Hepatocyte (in vitro differentiated cells): ENCODE results near the gene MLPH. TPM values are rescaled to one million over a fixed set of nuclear protein-coding genes. Genes with fewer than 3 reads are reported as not detected.

ENCODE experiments used
- DNase-seq: peaks from one replicate; pipeline ENCODE4 v3.0.0-alpha.2; 2016; ENCODE audit warnings: low spot score
- H2AFZ ChIP-seq: fragments of 200-600 bp; sonication (generic); 2 replicates; pipeline ENCODE4 v1.6.0; 2016; ENCODE audit warnings: antibody characterized with exemption, mild to moderate bottlenecking
- H3K27ac ChIP-seq: fragments of 200-600 bp; sonication (generic); 2 replicates; pipeline ENCODE4 v1.5.1; 2016; ENCODE audit warnings: mild to moderate bottlenecking
- H3K27me3 ChIP-seq: fragments of 200-600 bp; sonication (generic); 2 replicates; pipeline ENCODE4 v1.6.1; 2016
- H3K36me3 ChIP-seq: fragments of 200-600 bp; sonication (generic); replicated peaks from 2 replicates; pipeline ENCODE4 v1.5.1; 2016; ENCODE audit warnings: low read depth; ENCODE audit not compliant: insufficient read depth
- H3K4me1 ChIP-seq: fragments of 200-600 bp; sonication (generic); 2 replicates; pipeline ENCODE4 v1.5.1; 2016; ENCODE audit warnings: mild to moderate bottlenecking, moderate library complexity; ENCODE audit not compliant: insufficient read depth
- H3K4me2 ChIP-seq: fragments of 200-600 bp; sonication (generic); 2 replicates; pipeline ENCODE4 v1.6.0; 2016
- H3K4me3 ChIP-seq: fragments of 200-600 bp; sonication (generic); 2 replicates; pipeline ENCODE4 v1.5.1; 2016; ENCODE audit warnings: mild to moderate bottlenecking
- H3K79me2 ChIP-seq: fragments of 200-600 bp; sonication (generic); 2 replicates; pipeline ENCODE4 v1.6.0; 2017; ENCODE audit warnings: mild to moderate bottlenecking
- H3K9me2 ChIP-seq: fragments of 200-600 bp; sonication (generic); replicated peaks from 2 replicates; pipeline ENCODE4 v1.6.0; 2017; ENCODE audit warnings: mild to moderate bottlenecking; ENCODE audit not compliant: insufficient read depth
- H3K9me3 ChIP-seq: fragments of 200-600 bp; sonication (generic); 2 replicates; pipeline ENCODE4 v1.5.1; 2016; ENCODE audit warnings: low read depth, mild to moderate bottlenecking
- H4K20me1 ChIP-seq: fragments of 200-600 bp; sonication (generic); 2 replicates; pipeline ENCODE4 v1.6.0; 2016; ENCODE audit warnings: mild to moderate bottlenecking; ENCODE audit not compliant: insufficient read depth, poor library complexity, severe bottlenecking
- EZH2 ChIP-seq: fragments of 200-600 bp; sonication (generic); IDR thresholded peaks from 2 replicates; pipeline ENCODE4 v1.6.1; 2016; ENCODE audit warnings: antibody characterized with exemption, mild to moderate bottlenecking, borderline replicate concordance
- EZH2phosphoT487 ChIP-seq: fragments of 200-600 bp; sonication (generic); IDR thresholded peaks from one replicate; pipeline ENCODE4 v1.6.1; 2018; ENCODE audit warnings: antibody characterized with exemption, mild to moderate bottlenecking, low read depth, moderate library complexity; ENCODE audit not compliant: unreplicated experiment, severe bottlenecking
- WGBS: methylation state at CpG from one replicate; pipeline ENCODE4 v1.1.6; 2016; ENCODE audit warnings: low lambda C conversion rate; ENCODE audit errors: missing lambda C conversion rate; 5-methylcytosine and 5-hydroxymethylcytosine counted together
- polyA plus RNA-seq: library from polyadenylated mRNA; unstranded; fragments of >200 nt; fragmentation: Nextera tagmentation; extraction: Ambion mirVana; gene quantifications from 2 replicates; pipeline ENCODE4 v1.2.1, GENCODE V29; 2016
- total RNA-seq: library from RNA; depleted of rRNA; stranded (reverse); fragments of >200 nt; gene quantifications from 2 replicates; pipeline ENCODE4 v1.2.3, GENCODE V29; 2014
- TF ChIP-seq, protein P1 (sequence below): fragments of 200-600 bp; sonication (generic); IDR thresholded peaks from 2 replicates; pipeline ENCODE4 v1.5.1; 2016; ENCODE audit warnings: antibody characterized with exemption, mild to moderate bottlenecking; ENCODE audit not compliant: poor library complexity

MLPH gene
- total and polyA plus RNA-seq, 2 experiments from 2014 or later: 6.7 to 12.3 TPM

DNA sequence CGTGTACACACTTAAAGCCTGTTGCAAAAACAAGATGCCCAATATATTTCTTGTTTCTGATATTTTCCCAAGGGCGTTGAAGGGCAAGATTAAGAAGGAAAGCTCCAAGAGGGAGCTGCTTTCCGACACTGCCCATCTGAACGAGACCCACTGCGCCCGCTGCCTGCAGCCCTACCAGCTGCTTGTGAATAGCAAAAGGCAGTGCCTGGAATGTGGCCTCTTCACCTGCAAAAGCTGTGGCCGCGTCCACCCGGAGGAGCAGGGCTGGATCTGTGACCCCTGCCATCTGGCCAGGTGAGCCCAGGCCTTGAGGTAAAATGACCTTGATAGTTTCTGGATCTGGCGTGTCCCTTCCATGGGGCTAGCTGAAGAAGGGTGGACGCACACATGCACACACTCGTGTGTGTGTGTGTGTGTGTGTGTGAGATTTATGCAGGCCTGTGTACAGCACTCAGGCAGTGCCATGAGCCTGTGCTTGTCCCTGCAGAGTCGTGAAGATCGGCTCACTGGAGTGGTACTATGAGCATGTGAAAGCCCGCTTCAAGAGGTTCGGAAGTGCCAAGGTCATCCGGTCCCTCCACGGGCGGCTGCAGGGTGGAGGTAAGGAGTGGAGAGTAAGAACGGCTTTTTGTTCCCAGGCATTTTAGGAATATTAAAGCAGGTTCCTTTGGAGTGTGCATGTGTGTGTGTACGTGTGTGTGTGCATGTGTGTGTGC, 23.6 kb downstream of the MLPH start:
- no peak for TF ChIP-seq EZH2
- TF ChIP-seq, protein P1, sequence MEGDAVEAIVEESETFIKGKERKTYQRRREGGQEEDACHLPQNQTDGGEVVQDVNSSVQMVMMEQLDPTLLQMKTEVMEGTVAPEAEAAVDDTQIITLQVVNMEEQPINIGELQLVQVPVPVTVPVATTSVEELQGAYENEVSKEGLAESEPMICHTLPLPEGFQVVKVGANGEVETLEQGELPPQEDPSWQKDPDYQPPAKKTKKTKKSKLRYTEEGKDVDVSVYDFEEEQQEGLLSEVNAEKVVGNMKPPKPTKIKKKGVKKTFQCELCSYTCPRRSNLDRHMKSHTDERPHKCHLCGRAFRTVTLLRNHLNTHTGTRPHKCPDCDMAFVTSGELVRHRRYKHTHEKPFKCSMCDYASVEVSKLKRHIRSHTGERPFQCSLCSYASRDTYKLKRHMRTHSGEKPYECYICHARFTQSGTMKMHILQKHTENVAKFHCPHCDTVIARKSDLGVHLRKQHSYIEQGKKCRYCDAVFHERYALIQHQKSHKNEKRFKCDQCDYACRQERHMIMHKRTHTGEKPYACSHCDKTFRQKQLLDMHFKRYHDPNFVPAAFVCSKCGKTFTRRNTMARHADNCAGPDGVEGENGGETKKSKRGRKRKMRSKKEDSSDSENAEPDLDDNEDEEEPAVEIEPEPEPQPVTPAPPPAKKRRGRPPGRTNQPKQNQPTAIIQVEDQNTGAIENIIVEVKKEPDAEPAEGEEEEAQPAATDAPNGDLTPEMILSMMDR: no peak
- TF ChIP-seq EZH2phosphoT487: no peak
- no peaks in the 10 kb centered on the region for H3K79me2 ChIP-seq
- no peak overlapping the region for H3K27ac ChIP-seq
- no peaks in the 10 kb centered on the region for H3K27me3 ChIP-seq
- no peaks in the 10 kb centered on the region for H4K20me1 ChIP-seq
- WGBS: 90% methylated on average over 21 of the region's 21 CpGs
- no peak overlapping the region for H3K4me3 ChIP-seq
- no peak overlapping the region for H3K4me2 ChIP-seq
- DNase-seq: no peak
- no peaks in the 10 kb centered on the region for H3K9me2 ChIP-seq
- H3K9me3 ChIP-seq: no peaks in the 10 kb centered on the region
- H3K4me1 ChIP-seq: no peaks in the 10 kb centered on the region
- no peaks in the 10 kb centered on the region for H3K36me3 ChIP-seq
- H2AFZ ChIP-seq: no peak overlapping the region

- H3K27ac ChIP-seq: no peak overlapping the region
- no peaks in the 10 kb centered on the region for H3K9me3 ChIP-seq
- no peaks in the 10 kb centered on the region for H4K20me1 ChIP-seq
- H2AFZ ChIP-seq: no peak overlapping the region
- H3K36me3 ChIP-seq: no peaks in the 10 kb centered on the region
- H3K79me2 ChIP-seq: no peaks in the 10 kb centered on the region
- no peak overlapping the region for H3K4me3 ChIP-seq
- no peaks in the 10 kb centered on the region for H3K27me3 ChIP-seq
- no peak for DNase-seq
- WGBS: 67% methylated on average over 1 of the region's 1 CpG
- no peak overlapping the region for H3K4me2 ChIP-seq
- H3K9me2 ChIP-seq: no peaks in the 10 kb centered on the region
- no peaks in the 10 kb centered on the region for H3K4me1 ChIP-seq
- TF ChIP-seq EZH2: no peak
- TF ChIP-seq, protein P1: no peak
- no peak for TF ChIP-seq EZH2phosphoT487
Observed at GRCh38 chr2:237511433-237511832, 24.4 kb downstream of the MLPH start.

- Histone ChIP-seq H3K9me3 (no peaks in the 10 kb centered on the region), H3K9me2 (no peaks in the 10 kb centered on the region), H3K27me3 (no peaks in the 10 kb centered on the region), H2AFZ (no peak overlapping the region), H3K27ac (no peak overlapping the region), H3K4me2 (no peak overlapping the region), H3K36me3 (no peaks in the 10 kb centered on the region), H4K20me1 (no peaks in the 10 kb centered on the region), H3K79me2 (no peaks in the 10 kb centered on the region), H3K4me1 (no peaks in the 10 kb centered on the region), H3K4me3 (no peak overlapping the region)
- WGBS: 92% methylated on average over 17 of the region's 17 CpGs
- DNase-seq: no peak
- TF ChIP-seq, protein P1: no peak
- TF ChIP-seq EZH2phosphoT487: no peak
- TF ChIP-seq EZH2: no peak
Observed at GRCh38 chr2:237511885-237512405, 24.9 kb downstream of the MLPH start.
